Mammary epithelial cell (primary cell): Measurements from ENCODE around the gene STAT5B.

Experiments
- EZH2 ChIP-seq: IDR thresholded peaks from 2 replicates; pipeline ENCODE4 v1.6.1; 2012; ENCODE audit warnings: low read length, inconsistent platforms, borderline replicate concordance
- TF ChIP-seq, protein P1 (sequence below), 2 donors: IDR thresholded peaks in 1 of 2; conservative IDR thresholded peaks in 1 of 2; 2 replicates each; pipeline ENCODE4 v1.5.1; 2011 to 2012; ENCODE audit warnings: inconsistent platforms in 2 of 2, low read length in 2 of 2, mild to moderate bottlenecking in 2 of 2, control low read depth in 1 of 2, low read depth in 1 of 2; ENCODE audit not compliant: insufficient read depth in 1 of 2; ENCODE audit errors: extremely low read depth in 1 of 2

DNA sequence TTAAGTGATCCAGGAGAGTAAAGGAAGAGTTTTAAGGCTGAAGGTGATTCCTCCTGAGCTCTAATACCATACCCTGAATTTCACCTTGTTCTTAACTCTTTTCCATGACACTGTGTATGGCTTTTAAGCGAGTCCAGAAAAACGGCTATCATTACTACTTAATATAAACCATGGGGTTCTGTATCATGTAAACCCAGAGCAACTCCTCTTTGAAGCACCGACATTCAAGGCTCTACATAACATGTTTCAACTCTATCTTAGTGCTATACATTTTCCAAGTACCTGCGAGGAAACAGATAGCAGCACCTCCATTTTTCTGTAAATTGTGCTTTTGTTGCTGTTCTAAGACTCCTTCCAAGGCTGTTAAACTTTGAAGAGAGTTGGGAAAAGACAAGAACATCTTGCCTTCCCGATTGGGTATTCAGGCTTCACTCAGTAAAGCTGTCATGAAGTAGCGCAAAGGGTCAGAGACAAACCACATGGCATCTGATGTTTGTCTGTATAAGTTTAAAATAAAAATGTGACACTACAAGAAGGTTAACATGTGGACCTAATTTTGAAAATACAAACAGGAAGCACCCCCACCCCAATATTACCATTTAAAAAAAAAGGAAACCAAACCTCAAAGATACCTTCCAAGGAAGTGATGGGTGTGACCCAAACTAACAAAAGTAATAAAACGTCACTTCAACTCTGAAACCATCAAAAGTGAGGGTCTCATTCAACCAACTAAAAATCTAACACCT lies 3.9 kb downstream of the STAT5B start:
- TF ChIP-seq, protein P1, sequence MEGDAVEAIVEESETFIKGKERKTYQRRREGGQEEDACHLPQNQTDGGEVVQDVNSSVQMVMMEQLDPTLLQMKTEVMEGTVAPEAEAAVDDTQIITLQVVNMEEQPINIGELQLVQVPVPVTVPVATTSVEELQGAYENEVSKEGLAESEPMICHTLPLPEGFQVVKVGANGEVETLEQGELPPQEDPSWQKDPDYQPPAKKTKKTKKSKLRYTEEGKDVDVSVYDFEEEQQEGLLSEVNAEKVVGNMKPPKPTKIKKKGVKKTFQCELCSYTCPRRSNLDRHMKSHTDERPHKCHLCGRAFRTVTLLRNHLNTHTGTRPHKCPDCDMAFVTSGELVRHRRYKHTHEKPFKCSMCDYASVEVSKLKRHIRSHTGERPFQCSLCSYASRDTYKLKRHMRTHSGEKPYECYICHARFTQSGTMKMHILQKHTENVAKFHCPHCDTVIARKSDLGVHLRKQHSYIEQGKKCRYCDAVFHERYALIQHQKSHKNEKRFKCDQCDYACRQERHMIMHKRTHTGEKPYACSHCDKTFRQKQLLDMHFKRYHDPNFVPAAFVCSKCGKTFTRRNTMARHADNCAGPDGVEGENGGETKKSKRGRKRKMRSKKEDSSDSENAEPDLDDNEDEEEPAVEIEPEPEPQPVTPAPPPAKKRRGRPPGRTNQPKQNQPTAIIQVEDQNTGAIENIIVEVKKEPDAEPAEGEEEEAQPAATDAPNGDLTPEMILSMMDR (conservative IDR thresholded peaks at IDR 0.05 in 1 of 2, IDR thresholded peaks at IDR 0.05 in 1 of 2; ENCODE audit: extremely low read depth in 1 of 2, insufficient read depth in 1 of 2, low read depth in 1 of 2, low read length in 2 of 2): no peak
- TF ChIP-seq EZH2: no peak
